Sigmoid colon (tissue), 4 donors: Measurements from ENCODE around the gene CACNG1.

Experiments
- EP300 ChIP-seq, 4 donors: sonication (generic); formaldehyde crosslinking; IDR thresholded peaks; one replicate each; pipeline ENCODE4 v1.6.1; 2017; ENCODE audit warnings: antibody characterized with exemption in 4 of 4
- POLR2A ChIP-seq, 2 donors: fragments of 450-650 bp; IDR thresholded peaks; one replicate each; pipeline ENCODE4 v1.6.1; 2016; ENCODE audit warnings: antibody characterized with exemption in 2 of 2, mild to moderate bottlenecking in 2 of 2, moderate library complexity in 2 of 2
- POLR2AphosphoS5 ChIP-seq, 4 donors: sonication (generic); formaldehyde crosslinking; IDR thresholded peaks; one replicate each; pipeline ENCODE4 v1.6.1; 2017; ENCODE audit warnings: antibody characterized with exemption in 4 of 4
- TF ChIP-seq, protein P1 (sequence below), 4 experiments: fragments of 450-650 bp in 3 of 4; fragments of 200-600 bp in 1 of 4; IDR thresholded peaks; one replicate each; pipeline ENCODE4 v1.5.1; 2016 to 2019; ENCODE audit warnings: antibody characterized with exemption in 4 of 4, mild to moderate bottlenecking in 3 of 4, moderate library complexity in 2 of 4

DNA sequence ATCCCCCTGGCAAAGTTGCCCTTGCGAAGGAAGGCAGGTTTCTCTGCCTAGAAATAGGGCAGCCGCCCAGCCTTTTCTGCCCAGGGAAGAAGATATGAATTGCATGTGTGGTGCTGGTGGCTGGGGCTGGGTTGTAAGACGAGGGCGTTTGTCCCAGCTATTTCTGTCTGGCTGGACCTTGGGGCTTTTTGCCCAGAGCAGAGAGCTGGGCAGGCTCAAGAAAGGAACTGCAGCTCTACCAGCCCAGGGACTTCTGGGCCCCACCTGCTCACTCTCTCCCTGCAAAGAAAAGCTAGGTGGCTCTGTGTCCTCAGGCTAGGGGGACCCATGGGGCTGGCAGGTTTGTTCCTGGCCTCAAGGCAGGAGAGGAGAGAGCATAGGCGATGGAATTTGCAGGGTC is 586 bp downstream of the CACNG1 start:
- TF ChIP-seq, protein P1, sequence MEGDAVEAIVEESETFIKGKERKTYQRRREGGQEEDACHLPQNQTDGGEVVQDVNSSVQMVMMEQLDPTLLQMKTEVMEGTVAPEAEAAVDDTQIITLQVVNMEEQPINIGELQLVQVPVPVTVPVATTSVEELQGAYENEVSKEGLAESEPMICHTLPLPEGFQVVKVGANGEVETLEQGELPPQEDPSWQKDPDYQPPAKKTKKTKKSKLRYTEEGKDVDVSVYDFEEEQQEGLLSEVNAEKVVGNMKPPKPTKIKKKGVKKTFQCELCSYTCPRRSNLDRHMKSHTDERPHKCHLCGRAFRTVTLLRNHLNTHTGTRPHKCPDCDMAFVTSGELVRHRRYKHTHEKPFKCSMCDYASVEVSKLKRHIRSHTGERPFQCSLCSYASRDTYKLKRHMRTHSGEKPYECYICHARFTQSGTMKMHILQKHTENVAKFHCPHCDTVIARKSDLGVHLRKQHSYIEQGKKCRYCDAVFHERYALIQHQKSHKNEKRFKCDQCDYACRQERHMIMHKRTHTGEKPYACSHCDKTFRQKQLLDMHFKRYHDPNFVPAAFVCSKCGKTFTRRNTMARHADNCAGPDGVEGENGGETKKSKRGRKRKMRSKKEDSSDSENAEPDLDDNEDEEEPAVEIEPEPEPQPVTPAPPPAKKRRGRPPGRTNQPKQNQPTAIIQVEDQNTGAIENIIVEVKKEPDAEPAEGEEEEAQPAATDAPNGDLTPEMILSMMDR (IDR thresholded peaks at IDR 0.05), result no peak
- TF ChIP-seq POLR2A (IDR thresholded peaks at IDR 0.05) (no peak), EP300 (IDR thresholded peaks at IDR 0.05) (no peak), POLR2AphosphoS5 (IDR thresholded peaks at IDR 0.05) (no peak)
